ENCODE data around the gene NEK5. TPM values are rescaled to one million over a fixed set of nuclear protein-coding genes. Genes with fewer than 3 reads are reported as not detected.
A peak's percentile ranks its signal among the peaks of the same experiment; 100 is the strongest.

The NEK5 gene
- total RNA-seq, 1 donor from 2014 or later: not detected

DNA sequence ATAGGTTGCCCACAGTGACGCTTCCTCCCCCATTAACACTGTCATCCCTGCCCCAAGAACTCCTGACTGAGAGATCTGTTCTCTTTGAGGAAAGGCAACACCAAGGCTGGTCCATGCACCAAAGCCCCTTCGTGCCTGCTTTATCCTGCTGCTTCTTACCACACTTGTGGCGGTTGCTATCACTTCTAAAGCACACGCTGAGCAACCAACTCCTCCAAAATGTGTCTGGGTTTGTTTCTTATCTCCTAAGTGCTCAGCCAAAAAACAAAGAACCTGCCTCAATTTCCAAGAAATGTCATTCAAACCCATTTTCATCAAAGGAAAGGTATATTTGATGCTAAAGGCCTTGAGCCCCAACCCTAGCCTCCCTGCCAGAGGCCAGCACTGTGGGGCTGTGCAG is 132.2 kb downstream of the NEK5 start:
- no peaks in the 10 kb centered on the region for H3K36me3 ChIP-seq
- TF ChIP-seq, protein P1, sequence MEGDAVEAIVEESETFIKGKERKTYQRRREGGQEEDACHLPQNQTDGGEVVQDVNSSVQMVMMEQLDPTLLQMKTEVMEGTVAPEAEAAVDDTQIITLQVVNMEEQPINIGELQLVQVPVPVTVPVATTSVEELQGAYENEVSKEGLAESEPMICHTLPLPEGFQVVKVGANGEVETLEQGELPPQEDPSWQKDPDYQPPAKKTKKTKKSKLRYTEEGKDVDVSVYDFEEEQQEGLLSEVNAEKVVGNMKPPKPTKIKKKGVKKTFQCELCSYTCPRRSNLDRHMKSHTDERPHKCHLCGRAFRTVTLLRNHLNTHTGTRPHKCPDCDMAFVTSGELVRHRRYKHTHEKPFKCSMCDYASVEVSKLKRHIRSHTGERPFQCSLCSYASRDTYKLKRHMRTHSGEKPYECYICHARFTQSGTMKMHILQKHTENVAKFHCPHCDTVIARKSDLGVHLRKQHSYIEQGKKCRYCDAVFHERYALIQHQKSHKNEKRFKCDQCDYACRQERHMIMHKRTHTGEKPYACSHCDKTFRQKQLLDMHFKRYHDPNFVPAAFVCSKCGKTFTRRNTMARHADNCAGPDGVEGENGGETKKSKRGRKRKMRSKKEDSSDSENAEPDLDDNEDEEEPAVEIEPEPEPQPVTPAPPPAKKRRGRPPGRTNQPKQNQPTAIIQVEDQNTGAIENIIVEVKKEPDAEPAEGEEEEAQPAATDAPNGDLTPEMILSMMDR (IDR thresholded peaks at IDR 0.05): no peak
- no peak for DNase-seq (ENCODE audit: low spot score in 2 of 2)
- H3K27ac ChIP-seq: peak overlapping the region in 1 of 2 donors; percentile 36
- no peaks in the 10 kb centered on the region for H3K9me3 ChIP-seq
- intact Hi-C loops (cut with DNase I): no loop called here
- peaks cover 3 to 19% of the 10 kb centered on the region in 2 donors for H3K4me1 ChIP-seq
- H3K4me3 ChIP-seq: no peak overlapping the region
- no peaks in the 10 kb centered on the region for H3K27me3 ChIP-seq

DNA sequence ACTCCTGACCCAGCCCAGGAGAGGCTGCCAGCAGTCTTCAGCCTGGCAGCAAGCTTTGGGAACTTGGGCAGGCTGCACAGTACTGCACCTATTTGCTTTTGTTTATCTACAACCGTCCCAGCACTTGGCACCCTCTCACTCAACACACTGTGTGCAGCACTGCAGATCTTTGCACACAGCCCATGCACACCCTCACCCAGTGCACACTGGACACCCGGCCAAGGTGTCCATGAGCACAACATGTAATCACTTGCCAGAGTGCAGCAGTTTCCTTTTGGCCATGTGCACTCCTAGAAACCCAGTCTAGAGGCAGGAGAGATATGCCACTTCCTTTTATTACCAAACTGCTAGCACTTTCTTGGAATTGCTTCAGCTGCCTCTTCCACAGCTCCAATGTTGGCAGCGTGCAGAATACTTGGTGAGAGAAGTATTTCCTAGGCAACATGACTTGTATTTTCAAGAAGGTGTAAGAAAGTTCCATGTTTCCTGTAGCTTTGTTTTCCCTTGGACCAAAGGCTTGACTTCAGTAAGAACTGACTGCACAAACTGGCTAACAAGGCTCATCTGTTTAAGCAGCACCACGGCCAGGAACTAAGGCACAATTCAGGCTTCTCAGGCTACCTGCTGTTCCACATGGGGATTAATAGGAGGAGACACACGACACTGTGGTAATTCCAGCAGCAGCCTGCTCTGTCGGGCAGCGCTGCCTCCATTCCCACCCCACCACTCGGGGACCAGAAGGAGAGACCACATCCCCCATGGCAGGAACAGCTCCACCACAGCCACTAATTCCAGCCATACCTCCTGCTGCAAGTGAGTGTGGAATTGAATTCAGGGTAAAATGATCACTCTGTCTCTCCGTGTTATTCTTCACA is 133.0 kb downstream of the NEK5 start:
- Histone ChIP-seq H3K36me3 (no peaks in the 10 kb centered on the region), H3K9me3 (no peaks in the 10 kb centered on the region), H3K4me3 (peak overlapping the region in 1 of 2 donors; percentile 34), H3K27me3 (no peaks in the 10 kb centered on the region), H3K4me1 (peaks cover 3 to 19% of the 10 kb centered on the region in 2 donors), H3K27ac (peak overlapping the region in 1 of 2 donors; percentile 36)
- intact Hi-C loops (cut with DNase I): no loop called here
- TF ChIP-seq, protein P1 (IDR thresholded peaks at IDR 0.05): no peak
- DNase-seq (ENCODE audit: low spot score in 2 of 2): no peak

DNA sequence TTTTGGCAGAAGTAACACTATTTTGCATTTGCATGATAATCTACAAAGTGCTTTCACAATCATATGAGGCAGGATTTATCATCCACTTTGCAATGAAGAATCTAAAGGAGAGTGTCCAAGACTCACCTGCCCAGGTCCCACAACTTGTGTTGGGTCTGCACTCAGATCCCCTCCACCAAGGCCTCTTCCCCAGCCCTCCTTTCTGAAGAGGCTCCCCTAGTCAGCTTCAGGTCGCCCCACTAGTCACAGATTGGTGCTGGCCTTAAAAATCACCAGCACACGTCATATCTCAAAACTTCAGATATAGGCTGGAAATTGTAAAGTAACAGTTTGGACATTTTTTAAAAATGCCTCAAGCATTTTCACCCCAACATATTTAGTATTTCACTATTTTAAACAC is 135.2 kb downstream of the NEK5 start:
- Histone ChIP-seq H3K4me3 (no peak overlapping the region), H3K4me1 (peaks cover 3 to 15% of the 10 kb centered on the region in 2 donors), H3K27ac (no peak overlapping the region), H3K9me3 (no peaks in the 10 kb centered on the region), H3K27me3 (no peaks in the 10 kb centered on the region), H3K36me3 (no peaks in the 10 kb centered on the region)
- intact Hi-C loops (cut with DNase I): no loop called here
- TF ChIP-seq, protein P1 (IDR thresholded peaks at IDR 0.05): no peak
- DNase-seq (ENCODE audit: low spot score in 2 of 2): no peak

DNA sequence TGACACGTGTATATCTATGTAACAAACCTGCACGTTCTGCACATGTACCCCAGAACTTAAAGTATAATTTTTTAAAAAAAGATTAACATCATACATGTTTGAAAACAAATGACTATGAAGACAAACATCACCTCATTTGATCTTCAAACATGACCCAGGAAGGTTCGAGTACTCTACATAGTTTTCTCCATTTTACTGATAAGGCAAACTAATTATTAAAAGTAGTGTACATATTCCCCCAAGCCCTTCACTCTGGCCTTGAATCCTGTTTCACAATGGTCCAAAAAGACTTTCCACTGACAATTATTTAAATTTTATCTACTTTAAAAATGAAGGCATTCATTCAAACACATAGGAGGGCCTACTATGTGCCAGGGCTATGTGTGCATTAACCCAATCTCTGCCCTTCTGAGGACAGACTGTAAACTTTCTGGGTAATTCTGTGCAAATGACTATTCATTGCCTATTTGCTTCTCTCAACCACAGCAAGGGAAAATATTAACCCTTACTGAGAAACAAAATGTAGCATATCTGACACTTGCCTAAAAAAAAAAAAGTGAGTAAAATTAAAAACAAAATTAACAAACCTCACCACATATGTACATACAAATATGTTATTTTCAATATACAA is 139.8 kb downstream of the NEK5 start:
- DNase-seq (ENCODE audit: low spot score in 2 of 2): no peak
- Histone ChIP-seq H3K4me1 (no peaks in the 10 kb centered on the region), H3K4me3 (no peak overlapping the region), H3K36me3 (no peaks in the 10 kb centered on the region), H3K27me3 (no peaks in the 10 kb centered on the region), H3K27ac (no peak overlapping the region), H3K9me3 (peaks cover 0 to 6% of the 10 kb centered on the region in 2 donors)
- TF ChIP-seq, protein P1 (IDR thresholded peaks at IDR 0.05): no peak
- intact Hi-C loops (cut with DNase I): no loop called here

Other genes starting within 250 kb of the NEK5 start
- 37.7 TPM for gene ATP7B, start 117.6 kb downstream of the NEK5 start, total RNA-seq
- 13.6 TPM for gene ALG11, start 116.7 kb downstream of the NEK5 start, total RNA-seq
- 4.0 TPM for gene UTP14C, start 104.4 kb downstream of the NEK5 start, total RNA-seq
- gene NEK3, start 30.5 kb upstream of the NEK5 start, total RNA-seq: 4.7 TPM

All from ascending aorta (tissue), 2 donors.